K562 (cell line): Measurements from ENCODE around the gene ITGB6. TPM values are rescaled to one million over a fixed set of nuclear protein-coding genes. Genes with fewer than 3 reads are reported as not detected.

ENCODE experiments used
- ATAC-seq: fragments of 200-7000 bp; cut with Tn5 transposase; 3 replicates; pipeline ENCODE4 v1.9.1; 2020; ENCODE audit warnings: moderate library complexity
- BruUV-seq: library from RNA; stranded (reverse); fragments of 400-500 nt; replicated peaks from 2 replicates; lab custom pipeline; 2021; lab: Mats Ljungman, UMichigan
- CTCF ChIA-PET: fragments of 300-600 bp; formaldehyde crosslinking; extraction: SDS; loops from one replicate; lab custom pipeline; 2021; ENCODE audit warnings: low intra/inter-chr PET ratio; lab: Yijun Ruan, JAX
- POLR2A ChIA-PET: fragments of 300-600, 350-650 bp; sonication (Branson Sonifier 250); formaldehyde crosslinking; extraction: SDS; loops from one replicate; lab custom pipeline; 2021; ENCODE audit warnings: antibody characterized with exemption, inconsistent platforms; lab: Yijun Ruan, JAX
- DNase-seq, 4 experiments: peaks; one replicate each; pipeline versions ENCODE4 v3.0.0 to v3.0.0-alpha.2; 2011 to 2018; ENCODE audit warnings: low spot score in 3 of 4, mixed read lengths in 3 of 4; ENCODE audit errors: extremely low read depth in 1 of 4
- FAIRE-seq: peaks from 2 replicates; lab custom pipeline; 2011; peaks lifted over from hg19 to GRCh38; lab: Jason Lieb, UNC
- H2AFZ ChIP-seq: 2 replicates; pipeline ENCODE4 v1.6.0; 2011; ENCODE audit warnings: low read depth, low read length, control low read depth, inconsistent platforms
- H3K27ac ChIP-seq: fragments of 200-600 bp; 3 replicates; pipeline ENCODE4 v1.8.0; 2011; ENCODE audit warnings: low read depth, mild to moderate bottlenecking, control low read depth, inconsistent platforms, low read length, moderate library complexity, mixed read lengths; ENCODE audit errors: extremely low read depth
- H3K27me3 ChIP-seq, 2 experiments: fragments of 300-600 bp in 1 of 2; 2 replicates in 1 of 2; 3 replicates in 1 of 2; pipeline versions ENCODE4 v1.6.0 to v1.8.0; 2011; ENCODE audit warnings: inconsistent platforms in 2 of 2, low read length in 2 of 2, mild to moderate bottlenecking in 1 of 2, mixed read lengths in 1 of 2, moderate library complexity in 1 of 2; ENCODE audit not compliant: control insufficient read depth in 2 of 2, insufficient read depth in 2 of 2
- H3K36me3 ChIP-seq: fragments of 300-600 bp; 3 replicates; pipeline ENCODE4 v1.8.0; 2011; ENCODE audit warnings: mild to moderate bottlenecking, low read length, inconsistent platforms; ENCODE audit not compliant: control insufficient read depth, insufficient read depth
- H3K4me1 ChIP-seq, 2 experiments: fragments of 200-600 bp in 1 of 2; replicated peaks in 1 of 2; 2 replicates in 1 of 2; 3 replicates in 1 of 2; pipeline versions ENCODE4 v1.5.1 to v1.8.0; 2011; ENCODE audit warnings: inconsistent platforms in 2 of 2, low read length in 2 of 2, mild to moderate bottlenecking in 1 of 2, mixed read lengths in 1 of 2, moderate library complexity in 1 of 2; ENCODE audit not compliant: control insufficient read depth in 2 of 2, insufficient read depth in 2 of 2
- H3K4me2 ChIP-seq: 2 replicates; pipeline ENCODE4 v1.6.1; 2011; ENCODE audit warnings: low read length, control low read depth, inconsistent platforms, mixed read lengths; ENCODE audit not compliant: insufficient read depth
- H3K4me3 ChIP-seq: fragments of 200-600 bp; sonication (generic), shearing (Covaris generic); 2 replicates; pipeline ENCODE4 v1.5.1; 2016; ENCODE audit warnings: control low read depth, inconsistent platforms
- H3K79me2 ChIP-seq: fragments of 200-600 bp; 3 replicates; pipeline ENCODE4 v1.8.0; 2011; ENCODE audit warnings: low read length, inconsistent platforms; ENCODE audit not compliant: control insufficient read depth, insufficient read depth
- H3K9ac ChIP-seq, 2 experiments: 2 replicates each; pipeline versions ENCODE4 v1.6.0 to v1.6.1; 2011; ENCODE audit warnings: low read depth in 2 of 2, low read length in 2 of 2, control low read depth in 1 of 2, inconsistent platforms in 1 of 2, mild to moderate bottlenecking in 1 of 2, mixed read lengths in 1 of 2; ENCODE audit not compliant: insufficient read depth in 1 of 2
- H3K9me1 ChIP-seq: one replicate; pipeline ENCODE4 v1.6.0; 2011; ENCODE audit warnings: inconsistent platforms, mild to moderate bottlenecking, low read length, moderate library complexity; ENCODE audit not compliant: control insufficient read depth, insufficient read depth
- H3K9me3 ChIP-seq: replicated peaks from 2 replicates; pipeline ENCODE4 v1.5.1; 2011; ENCODE audit warnings: low read depth, low read length, inconsistent platforms; ENCODE audit not compliant: control insufficient read depth, insufficient read depth
- H4K20me1 ChIP-seq: replicated peaks from 2 replicates; pipeline ENCODE4 v1.6.1; 2011; ENCODE audit warnings: low read length, inconsistent platforms, mixed read lengths; ENCODE audit not compliant: control insufficient read depth, insufficient read depth
- BRF1 ChIP-seq: IDR thresholded peaks from 3 replicates; pipeline ENCODE4 v1.6.1; 2011; ENCODE audit warnings: borderline replicate concordance, mild to moderate bottlenecking; ENCODE audit not compliant: insufficient read length; ENCODE audit errors: extremely low read depth
- COPS2 ChIP-seq: fragments of 450-650 bp; conservative IDR thresholded peaks from 2 replicates; pipeline ENCODE4 v1.6.1; 2016; ENCODE audit warnings: mild to moderate bottlenecking, moderate library complexity
- CTCFL ChIP-seq: IDR thresholded peaks from 2 replicates; pipeline ENCODE4 v1.6.1; 2011; ENCODE audit warnings: borderline replicate concordance, low read depth, mild to moderate bottlenecking, moderate library complexity, low read length; ENCODE audit not compliant: insufficient read depth, poor library complexity, severe bottlenecking
- HES1 ChIP-seq: fragments of 450-650 bp; IDR thresholded peaks from 2 replicates; pipeline ENCODE4 v1.6.1; 2016; ENCODE audit warnings: low read depth, mild to moderate bottlenecking, moderate library complexity
- NFIC ChIP-seq: fragments of 450-650 bp; IDR thresholded peaks from 2 replicates; pipeline ENCODE4 v1.6.1; 2017; ENCODE audit warnings: mild to moderate bottlenecking, inconsistent platforms
- NKRF ChIP-seq: fragments of 450-650 bp; IDR thresholded peaks from 2 replicates; pipeline ENCODE4 v1.6.1; 2016; ENCODE audit warnings: borderline replicate concordance
- PTRF ChIP-seq: fragments of 450-650 bp; IDR thresholded peaks from 2 replicates; pipeline ENCODE4 v1.6.1; 2016; ENCODE audit warnings: mild to moderate bottlenecking, missing genetic modification characterization, missing compliant biosample characterization
- RBM14 ChIP-seq: fragments of 200-400 bp; formaldehyde crosslinking; IDR thresholded peaks from 2 replicates; pipeline ENCODE4 v1.6.1; 2018; ENCODE audit warnings: low read depth, mild to moderate bottlenecking, low read length, moderate library complexity, borderline replicate concordance; ENCODE audit not compliant: insufficient read depth
- TBL1XR1 ChIP-seq, 2 experiments: IDR thresholded peaks; 2 replicates each; pipeline ENCODE4 v1.6.1; 2012; ENCODE audit warnings: improper control_type of control experiment in 2 of 2, low read length in 2 of 2, mild to moderate bottlenecking in 1 of 2
- THRA ChIP-seq: fragments of 450-650 bp; IDR thresholded peaks from 2 replicates; pipeline ENCODE4 v1.6.1; 2017; ENCODE audit warnings: mild to moderate bottlenecking, moderate library complexity
- ZNF217 ChIP-seq: sonication (generic); formaldehyde crosslinking; IDR thresholded peaks from 2 replicates; pipeline ENCODE4 v1.8.0; 2022; ENCODE audit warnings: mild to moderate bottlenecking, missing genetic modification reagents
- ZNF324 ChIP-seq: fragments of 250-450 bp; sonication (Bioruptor Pico); IDR thresholded peaks from 2 replicates; pipeline ENCODE4 v1.4.0; 2020; ENCODE audit warnings: mild to moderate bottlenecking
- WGBS: fragments of 100-300 bp; shearing (Covaris generic); methylation state at CpG from one replicate; pipeline ENCODE4 v1.1.6; 2016; ENCODE audit warnings: low coverage, mixed read lengths; ENCODE audit not compliant: insufficient coverage; ENCODE audit errors: missing lambda C conversion rate; 5-methylcytosine and 5-hydroxymethylcytosine counted together
- in situ Hi-C: fragments of 300-500 bp; cut with MboI; formaldehyde crosslinking; loops from 4 replicates; pipeline ENCODE4 v1.15.0; 2018; ENCODE audit warnings: inconsistent platforms, mixed read lengths
- intact Hi-C: fragments of 100-400 bp; cut with micrococcal nuclease; formaldehyde crosslinking; loops from 2 replicates; pipeline ENCODE4 v1.14.2; 2022
- polyA plus RNA-seq, 8 experiments: library from polyadenylated mRNA; depleted of rRNA in 4 of 8; stranded (reverse) in 5 of 8; unstranded in 3 of 8; fragments of >200 nt; fragmentation: Nextera tagmentation in 2 of 8; fragmentation: Illumina TruSeq in 1 of 8; extraction: Ambion mirVana in 2 of 8; extraction: Trizol in 1 of 8; gene quantifications; 2 replicates each; pipeline versions ENCODE4 v1.2.1 to v1.2.3, GENCODE V29; 2011 to 2014; ENCODE audit warnings: inconsistent platforms in 1 of 8, missing spikeins in 1 of 8
- total RNA-seq, 7 experiments: library from RNA; depleted of rRNA in 6 of 7; stranded (reverse); fragments of >200 nt in 6 of 7; fragmentation: Illumina TruSeq in 2 of 7; extraction: Trizol in 2 of 7; gene quantifications; 2 replicates each; pipeline versions ENCODE4 v1.2.1 to v1.2.3, GENCODE V29; 2011 to 2021; ENCODE audit warnings: low replicate concordance in 1 of 7

ITGB6 gene
- total and polyA plus RNA-seq, 9 of the 15 experiments (the other 6 are each of a cell fraction or from before 2014, with no cell fraction given): 0.18 TPM; not detected in 8

- no peak for TF ChIP-seq NKRF
Measured at GRCh38 chr2:160053946-160054345, 146.1 kb downstream of the ITGB6 start (continued).

- Histone ChIP-seq H3K9me3 (no peaks in the 10 kb centered on the region), H2AFZ (no peak overlapping the region), H3K27me3 (no peaks in the 10 kb centered on the region), H3K4me3 (no peak overlapping the region), H3K9me1 (no peaks in the 10 kb centered on the region), H4K20me1 (no peaks in the 10 kb centered on the region), H3K79me2 (no peaks in the 10 kb centered on the region), H3K9ac (no peak overlapping the region), H3K4me1 (no peaks in the 10 kb centered on the region), H3K36me3 (no peaks in the 10 kb centered on the region), H3K27ac (no peak overlapping the region), H3K4me2 (no peak overlapping the region)
- DNase-seq (no peak), ATAC-seq (no peak), FAIRE-seq (no peak)
- intact Hi-C loops (no loop called here), in situ Hi-C loops (no loop called here)
- WGBS: 2% methylated on average over 2 of the region's 2 CpGs
- ChIA-PET CTCF (no interaction called here), POLR2A (interaction anchor here (0.6 to 1.7 kb wide), 4 partner anchors 10 to 1471 kb away, joined by 3 to 6 read pairs (median 3); partner anchors contain the start of gene PLA2R1)
- BruUV-seq: no TSS peak
- TF ChIP-seq COPS2: no peak
- no peak for TF ChIP-seq NFIC
- no peak for TF ChIP-seq RBM14
- no peak for TF ChIP-seq THRA
- no peak for TF ChIP-seq TBL1XR1 (IDR thresholded peaks at IDR 0.05; ENCODE audit: low read length in 2 of 2)
- TF ChIP-seq PTRF (tag): no peak
- no peak for TF ChIP-seq HES1
- TF ChIP-seq ZNF324 (CRISPR knock-in tag): no peak
- TF ChIP-seq ZNF217: no peak
- TF ChIP-seq BRF1: no peak
- no peak for TF ChIP-seq CTCFL
- TF ChIP-seq NKRF: no peak
Measured at GRCh38 chr2:160052531-160052930, 147.5 kb downstream of the ITGB6 start.
